ENCODE results near the gene OOSP3.

DNA sequence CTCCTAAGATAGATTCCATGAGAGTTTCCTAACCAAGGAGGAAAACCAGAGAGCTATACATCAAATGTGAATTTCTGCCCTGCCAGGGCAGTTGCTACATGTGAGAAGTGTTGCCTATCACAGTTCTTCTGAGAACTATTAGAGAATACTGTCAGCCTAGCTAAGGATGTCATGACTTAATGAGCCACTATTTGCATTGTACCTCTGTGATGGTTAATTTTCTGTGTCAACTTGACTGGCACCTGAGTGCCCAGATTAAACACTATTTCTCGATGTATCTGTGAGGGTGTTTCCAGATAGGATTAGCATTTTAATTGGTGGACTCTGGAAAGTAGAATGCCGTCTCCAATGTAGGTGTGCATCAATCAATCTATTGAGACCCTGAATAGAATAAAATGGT lies 10.6 kb upstream of the OOSP3 start:
- TF ChIP-seq, protein P1, sequence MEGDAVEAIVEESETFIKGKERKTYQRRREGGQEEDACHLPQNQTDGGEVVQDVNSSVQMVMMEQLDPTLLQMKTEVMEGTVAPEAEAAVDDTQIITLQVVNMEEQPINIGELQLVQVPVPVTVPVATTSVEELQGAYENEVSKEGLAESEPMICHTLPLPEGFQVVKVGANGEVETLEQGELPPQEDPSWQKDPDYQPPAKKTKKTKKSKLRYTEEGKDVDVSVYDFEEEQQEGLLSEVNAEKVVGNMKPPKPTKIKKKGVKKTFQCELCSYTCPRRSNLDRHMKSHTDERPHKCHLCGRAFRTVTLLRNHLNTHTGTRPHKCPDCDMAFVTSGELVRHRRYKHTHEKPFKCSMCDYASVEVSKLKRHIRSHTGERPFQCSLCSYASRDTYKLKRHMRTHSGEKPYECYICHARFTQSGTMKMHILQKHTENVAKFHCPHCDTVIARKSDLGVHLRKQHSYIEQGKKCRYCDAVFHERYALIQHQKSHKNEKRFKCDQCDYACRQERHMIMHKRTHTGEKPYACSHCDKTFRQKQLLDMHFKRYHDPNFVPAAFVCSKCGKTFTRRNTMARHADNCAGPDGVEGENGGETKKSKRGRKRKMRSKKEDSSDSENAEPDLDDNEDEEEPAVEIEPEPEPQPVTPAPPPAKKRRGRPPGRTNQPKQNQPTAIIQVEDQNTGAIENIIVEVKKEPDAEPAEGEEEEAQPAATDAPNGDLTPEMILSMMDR (IDR thresholded peaks at IDR 0.05; ENCODE audit: poor library complexity, severe bottlenecking) = no peak
- TF ChIP-seq SMC3 (conservative IDR thresholded peaks at IDR 0.05; ENCODE audit: poor library complexity) (no peak), EZH2 (IDR thresholded peaks at IDR 0.05; ENCODE audit: borderline replicate concordance, insufficient read depth, low read length, poor library complexity, severe bottlenecking) (no peak), MXI1 (conservative IDR thresholded peaks at IDR 0.05; ENCODE audit: poor library complexity, severe bottlenecking) (no peak)
